Naive B cell (primary cell): Measurements from ENCODE around the gene PASD1. TPM values are rescaled to one million over a fixed set of nuclear protein-coding genes. Genes with fewer than 3 reads are reported as not detected.

Experiments
- ATAC-seq, 2 donors: fragments of 150-1000 bp; cut with Tn5 transposase; 2 replicates each; pipeline ENCODE4 v1.10.0; 2021; ENCODE audit warnings: low read depth in 2 of 2, mild to moderate bottlenecking in 2 of 2, moderate library complexity in 2 of 2
- DNase-seq: peaks from one replicate; pipeline ENCODE4 v3.0.0; 2022
- H3K27ac Mint-ChIP-seq, 6 donors: one replicate each; pipeline ENCODE4 v1.8.0; 2020 to 2022; ENCODE audit warnings: mild to moderate bottlenecking in 6 of 6, mixed read lengths in 6 of 6, moderate library complexity in 5 of 6, inconsistent platforms in 2 of 6
- H3K27me3 Mint-ChIP-seq, 3 donors: one replicate each; pipeline ENCODE4 v1.8.0; 2021 to 2022; ENCODE audit warnings: mixed read lengths in 3 of 3, mild to moderate bottlenecking in 1 of 3
- H3K36me3 Mint-ChIP-seq, 2 donors: one replicate each; pipeline ENCODE4 v1.8.0; 2020 to 2022; ENCODE audit warnings: mixed read lengths in 2 of 2, inconsistent platforms in 1 of 2, mild to moderate bottlenecking in 1 of 2
- H3K4me1 Mint-ChIP-seq, 3 donors: one replicate each; pipeline ENCODE4 v1.8.0; 2020 to 2022; ENCODE audit warnings: mixed read lengths in 3 of 3, inconsistent platforms in 1 of 3, mild to moderate bottlenecking in 1 of 3, moderate library complexity in 1 of 3
- H3K4me3 Mint-ChIP-seq, 8 donors: one replicate each; pipeline ENCODE4 v1.8.0; 2020 to 2022; ENCODE audit warnings: mild to moderate bottlenecking in 8 of 8, mixed read lengths in 8 of 8, moderate library complexity in 8 of 8, inconsistent platforms in 2 of 8
- H3K9me3 Mint-ChIP-seq, 7 donors: one replicate each; pipeline ENCODE4 v1.8.0; 2020 to 2022; ENCODE audit warnings: mixed read lengths in 7 of 7, mild to moderate bottlenecking in 5 of 7, inconsistent platforms in 2 of 7, moderate library complexity in 1 of 7
- polyA plus RNA-seq, 6 donors: library from polyadenylated mRNA; unstranded; fragments of 300-500 nt; fragmentation: Illumina TruSeq; gene quantifications; one replicate each; pipeline ENCODE4 v1.2.3, GENCODE V29; 2021; ENCODE audit warnings: low read depth in 6 of 6

PASD1 gene
- polyA plus RNA-seq, 6 donors from 2014 or later: not detected

DNA sequence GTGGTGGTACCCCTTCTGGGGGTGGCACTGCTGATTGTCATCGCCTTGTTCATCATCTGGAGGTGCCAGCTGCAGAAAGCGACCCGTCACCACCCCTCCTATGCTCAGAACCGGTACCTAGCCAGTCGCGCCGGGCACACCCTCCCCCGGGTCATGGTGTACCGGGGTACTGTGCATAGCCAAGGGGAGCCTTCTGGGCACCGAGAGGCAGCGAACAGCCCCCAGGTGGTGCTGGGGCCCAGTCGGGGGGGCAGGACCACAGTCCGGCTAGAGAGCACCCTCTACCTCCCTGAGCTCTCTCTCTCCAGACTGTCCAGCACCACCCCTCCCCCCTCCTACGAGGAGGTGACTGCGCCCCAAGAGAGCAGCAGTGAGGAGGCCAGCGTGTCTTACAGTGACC lies 137.1 kb downstream of the PASD1 start:
- Mint-ChIP-seq H3K36me3 (no peaks in the 10 kb centered on the region), H3K4me3 (no peak overlapping the region), H3K27ac (no peak overlapping the region), H3K9me3 (peaks cover 0 to 2% (median 0%) of the 10 kb centered on the region in 7 donors), H3K27me3 (peaks cover 6 to 12% (median 8%) of the 10 kb centered on the region in 3 donors), H3K4me1 (no peaks in the 10 kb centered on the region)
- ATAC-seq (no peak), DNase-seq (no peak)

DNA sequence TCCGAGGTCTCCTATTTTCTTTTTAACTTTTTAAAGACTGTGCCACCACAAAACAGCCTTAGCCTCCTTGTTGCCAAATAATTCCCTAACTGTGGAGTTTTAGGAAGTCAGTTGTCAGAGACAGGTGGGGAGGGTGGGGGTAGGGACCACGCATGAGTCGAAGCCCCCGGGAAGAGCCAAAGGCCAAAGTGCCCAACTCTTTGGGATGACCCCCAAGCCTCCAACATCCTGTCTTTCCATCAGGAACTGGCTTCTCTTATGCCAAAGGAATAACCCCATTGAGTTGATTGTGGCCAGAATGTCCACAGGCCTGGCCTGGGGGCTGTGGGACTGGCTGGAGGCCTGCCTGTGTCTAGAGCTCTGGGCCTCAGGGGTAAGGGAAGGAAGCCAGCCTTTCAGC lies 137.6 kb downstream of the PASD1 start:
- Mint-ChIP-seq H3K9me3 (peaks cover 0 to 2% (median 0%) of the 10 kb centered on the region in 7 donors), H3K4me1 (no peaks in the 10 kb centered on the region), H3K27ac (no peak overlapping the region), H3K27me3 (peaks cover 1 to 15% (median 3%) of the 10 kb centered on the region in 3 donors), H3K4me3 (no peak overlapping the region), H3K36me3 (no peaks in the 10 kb centered on the region)
- no peak for ATAC-seq
- no peak for DNase-seq

DNA sequence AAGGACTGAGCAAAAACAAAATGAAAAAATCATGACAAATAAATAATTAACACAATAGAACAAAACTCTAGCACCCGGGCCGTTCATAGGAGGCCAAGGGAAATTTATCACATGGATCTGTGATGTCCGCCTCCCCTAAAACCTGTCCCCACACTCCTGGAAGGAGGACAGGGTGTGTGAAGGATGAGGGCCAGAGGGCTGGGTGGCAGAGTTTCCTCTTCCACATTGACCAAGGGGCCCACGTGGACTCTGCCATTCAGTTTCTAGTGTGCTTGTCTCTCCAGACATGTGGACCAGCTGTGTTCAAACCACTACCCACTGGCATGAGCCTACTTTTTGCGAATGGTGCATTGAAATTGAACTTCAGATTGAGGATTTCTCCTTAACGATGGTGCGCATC lies 138.1 kb downstream of the PASD1 start:
- Mint-ChIP-seq H3K4me3 (no peak overlapping the region), H3K36me3 (no peaks in the 10 kb centered on the region), H3K27ac (no peak overlapping the region), H3K27me3 (peaks cover 0 to 12% (median 0%) of the 10 kb centered on the region in 3 donors), H3K4me1 (no peaks in the 10 kb centered on the region), H3K9me3 (peaks cover 0 to 2% (median 0%) of the 10 kb centered on the region in 7 donors)
- DNase-seq (no peak), ATAC-seq (no peak)

DNA sequence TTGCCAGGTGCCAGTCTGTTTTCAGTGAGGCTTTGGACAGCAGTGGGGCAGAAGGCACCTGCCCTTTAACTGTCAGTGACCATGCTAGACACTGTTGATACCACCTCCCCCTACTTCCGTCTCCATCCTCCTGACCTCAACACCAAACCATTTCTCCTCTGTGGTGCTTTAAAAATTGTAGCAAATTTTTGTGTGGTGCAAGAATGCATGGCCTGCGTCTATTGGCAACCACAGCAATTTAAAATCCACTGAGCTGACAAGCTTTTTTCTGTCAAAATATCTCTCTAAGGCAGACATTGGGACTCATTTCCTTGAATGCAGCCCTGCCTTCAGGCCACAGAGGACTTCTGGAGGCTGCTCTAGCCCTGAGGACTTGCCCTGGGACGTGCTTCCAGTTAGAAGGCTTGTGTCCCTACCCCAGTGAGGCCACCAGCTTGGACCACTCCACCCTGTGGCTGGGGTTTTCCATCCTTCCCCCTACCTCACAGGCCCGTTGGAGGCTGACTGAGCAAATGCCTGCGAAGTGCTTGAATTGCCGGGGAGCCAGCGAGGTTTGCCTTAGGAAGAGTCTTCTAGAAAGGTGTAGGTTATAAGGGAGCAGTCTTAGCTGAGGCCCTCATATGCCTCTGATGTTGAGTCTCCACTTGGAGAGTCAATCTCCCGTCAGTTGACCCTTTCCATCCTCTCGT lies 138.7 kb downstream of the PASD1 start:
- H3K27ac Mint-ChIP-seq: no peak overlapping the region
- H3K4me3 Mint-ChIP-seq: no peak overlapping the region
- no peaks in the 10 kb centered on the region for H3K4me1 Mint-ChIP-seq
- DNase-seq: no peak
- no peak for ATAC-seq
- H3K9me3 Mint-ChIP-seq: peaks cover 0 to 2% (median 0%) of the 10 kb centered on the region in 7 donors
- no peaks in the 10 kb centered on the region for H3K36me3 Mint-ChIP-seq
- H3K27me3 Mint-ChIP-seq: peaks cover 0 to 10% (median 0%) of the 10 kb centered on the region in 3 donors

DNA sequence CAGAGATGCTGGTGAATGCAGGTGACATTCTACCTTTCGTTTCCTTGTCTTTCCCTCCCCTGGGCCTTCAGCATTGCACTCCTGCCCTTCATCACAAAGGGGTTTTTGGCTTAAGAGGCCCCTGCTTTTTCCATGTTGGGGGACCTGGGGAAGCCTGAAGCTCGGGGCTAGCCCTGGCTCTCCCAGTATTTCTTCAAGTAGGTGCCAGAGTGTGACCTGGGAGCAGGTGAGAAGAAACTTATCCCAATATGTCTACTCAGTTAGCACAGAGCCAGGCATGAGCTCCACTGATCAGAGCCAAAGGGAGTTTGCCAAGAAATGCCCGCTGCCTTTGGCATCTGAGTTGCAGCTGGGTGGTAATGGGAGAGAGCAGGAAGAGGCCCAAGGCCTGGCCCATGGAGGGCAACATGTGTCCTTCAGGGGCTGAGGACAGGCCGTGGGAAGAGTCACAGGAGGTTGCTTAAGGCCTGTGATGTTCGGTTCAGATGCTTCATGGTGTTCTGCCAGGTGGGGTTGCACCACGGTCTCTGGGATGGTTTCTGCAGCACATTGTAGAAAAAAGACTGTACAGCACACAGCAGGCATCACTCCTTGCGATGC lies 139.4 kb downstream of the PASD1 start:
- Mint-ChIP-seq H3K4me3 (no peak overlapping the region), H3K27me3 (peaks cover 0 to 6% (median 0%) of the 10 kb centered on the region in 3 donors), H3K4me1 (no peaks in the 10 kb centered on the region), H3K9me3 (peaks cover 0 to 2% (median 0%) of the 10 kb centered on the region in 7 donors), H3K27ac (peak overlapping the region in 1 of 6 donors; percentile 38), H3K36me3 (no peaks in the 10 kb centered on the region)
- DNase-seq (no peak), ATAC-seq (no peak)

DNA sequence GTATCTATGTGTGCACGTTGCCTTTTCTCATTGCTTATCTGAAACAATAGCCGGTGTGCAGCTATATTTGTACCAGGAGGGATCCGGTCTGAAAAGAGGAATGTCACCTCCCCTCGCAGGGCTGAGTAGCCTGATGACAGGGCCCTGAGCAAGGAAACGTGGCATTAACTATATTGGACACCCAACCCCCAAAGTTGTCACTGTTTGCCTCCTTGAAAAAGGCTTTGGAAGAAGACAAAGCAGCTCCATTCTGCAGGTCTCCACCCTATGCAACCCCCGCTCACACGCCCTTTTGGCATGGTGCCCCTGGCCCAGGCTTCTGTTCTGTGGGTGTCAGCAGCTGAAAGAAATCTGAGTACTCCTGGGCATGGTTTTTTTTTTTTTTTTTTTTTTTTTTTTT lies 140.0 kb downstream of the PASD1 start:
- no peak overlapping the region for H3K4me3 Mint-ChIP-seq
- no peaks in the 10 kb centered on the region for H3K4me1 Mint-ChIP-seq
- no peak overlapping the region for H3K27ac Mint-ChIP-seq
- no peaks in the 10 kb centered on the region for H3K36me3 Mint-ChIP-seq
- DNase-seq (no peak), ATAC-seq (no peak)
- H3K9me3 Mint-ChIP-seq: peaks cover 0 to 2% (median 0%) of the 10 kb centered on the region in 7 donors
- H3K27me3 Mint-ChIP-seq: peaks cover 0 to 4% (median 0%) of the 10 kb centered on the region in 3 donors

DNA sequence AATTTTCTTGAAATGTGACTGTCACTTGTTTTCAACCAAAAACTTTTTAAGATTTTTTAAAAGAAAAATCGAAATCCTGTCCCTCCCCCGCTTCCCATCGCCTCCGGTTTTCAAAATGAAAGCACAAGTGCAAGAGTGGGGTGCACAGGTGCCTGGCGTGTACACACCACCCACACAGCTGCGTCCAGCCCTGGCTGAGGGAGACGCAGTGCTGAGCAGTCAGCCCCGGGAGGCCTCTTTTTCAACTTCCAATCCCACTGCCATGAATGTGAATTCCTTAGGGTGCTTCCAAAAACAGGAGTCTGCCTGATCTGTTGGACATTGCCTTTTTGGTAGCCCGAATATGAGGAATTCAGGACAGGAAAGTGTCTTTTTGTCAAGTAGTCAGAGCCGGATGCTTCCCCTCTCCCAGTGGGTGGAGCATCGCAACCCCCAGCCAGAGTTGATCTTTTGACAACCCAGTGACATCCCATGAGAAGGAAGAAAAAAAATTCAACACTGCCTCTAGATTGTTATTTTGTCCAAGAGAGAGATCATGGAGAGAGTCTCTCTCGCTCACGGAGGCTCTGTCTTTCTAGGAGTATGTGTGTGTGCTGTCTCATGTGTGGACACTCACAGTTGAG lies 140.7 kb downstream of the PASD1 start:
- H3K27me3 Mint-ChIP-seq: peaks cover 0 to 4% (median 0%) of the 10 kb centered on the region in 3 donors
- ATAC-seq: no peak
- DNase-seq: no peak
- H3K4me1 Mint-ChIP-seq: no peaks in the 10 kb centered on the region
- H3K4me3 Mint-ChIP-seq: no peak overlapping the region
- no peaks in the 10 kb centered on the region for H3K36me3 Mint-ChIP-seq
- H3K27ac Mint-ChIP-seq: no peak overlapping the region
- peaks cover 0 to 2% (median 0%) of the 10 kb centered on the region in 7 donors for H3K9me3 Mint-ChIP-seq

DNA sequence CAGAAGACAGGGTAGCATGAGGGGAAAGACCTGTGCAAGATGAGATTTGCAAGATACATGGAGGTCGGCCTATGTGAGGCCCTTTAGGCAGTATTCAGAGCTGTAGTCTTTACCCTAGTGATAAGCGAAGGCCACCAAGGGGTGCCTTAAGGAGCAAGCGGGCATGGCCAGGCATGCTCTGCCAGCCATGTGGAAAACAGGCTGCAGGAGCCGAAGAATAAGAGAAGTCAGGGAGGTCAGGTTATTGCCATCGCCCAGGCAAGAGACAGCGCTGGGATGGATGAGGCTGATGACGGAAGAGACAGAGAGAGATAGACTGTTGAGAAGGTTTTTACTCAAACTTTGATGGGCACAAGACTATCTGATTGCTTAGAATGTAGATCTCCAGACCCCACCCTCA lies 145.3 kb downstream of the PASD1 start:
- Mint-ChIP-seq H3K9me3 (no peaks in the 10 kb centered on the region), H3K27me3 (peaks cover 0 to 4% (median 0%) of the 10 kb centered on the region in 3 donors), H3K4me3 (no peak overlapping the region), H3K4me1 (no peaks in the 10 kb centered on the region), H3K36me3 (no peaks in the 10 kb centered on the region), H3K27ac (no peak overlapping the region)
- no peak for ATAC-seq
- no peak for DNase-seq

DNA sequence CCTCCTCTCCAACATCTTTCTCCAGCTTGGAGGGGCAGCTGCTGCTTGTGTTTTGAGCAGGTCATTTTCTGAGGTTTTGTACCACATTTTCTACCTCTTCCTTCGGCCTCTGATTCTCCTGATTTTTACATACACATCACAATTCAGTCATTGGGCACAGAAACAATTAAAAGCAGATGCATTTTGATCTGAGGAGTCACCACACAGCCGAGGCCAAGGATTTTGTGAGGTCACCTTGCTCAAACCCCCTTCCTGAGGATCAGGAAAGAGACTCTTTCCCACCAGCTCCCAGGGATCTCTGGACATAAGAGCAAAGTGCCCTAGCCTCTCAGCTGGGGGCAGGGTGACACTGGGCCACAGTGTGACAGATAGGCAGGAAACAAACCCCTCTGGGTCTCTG lies 147.0 kb downstream of the PASD1 start:
- DNase-seq (no peak), ATAC-seq (no peak)
- Mint-ChIP-seq H3K27ac (no peak overlapping the region), H3K4me1 (no peaks in the 10 kb centered on the region), H3K9me3 (no peaks in the 10 kb centered on the region), H3K27me3 (peaks cover 0 to 4% (median 0%) of the 10 kb centered on the region in 3 donors), H3K4me3 (no peak overlapping the region), H3K36me3 (no peaks in the 10 kb centered on the region)

DNA sequence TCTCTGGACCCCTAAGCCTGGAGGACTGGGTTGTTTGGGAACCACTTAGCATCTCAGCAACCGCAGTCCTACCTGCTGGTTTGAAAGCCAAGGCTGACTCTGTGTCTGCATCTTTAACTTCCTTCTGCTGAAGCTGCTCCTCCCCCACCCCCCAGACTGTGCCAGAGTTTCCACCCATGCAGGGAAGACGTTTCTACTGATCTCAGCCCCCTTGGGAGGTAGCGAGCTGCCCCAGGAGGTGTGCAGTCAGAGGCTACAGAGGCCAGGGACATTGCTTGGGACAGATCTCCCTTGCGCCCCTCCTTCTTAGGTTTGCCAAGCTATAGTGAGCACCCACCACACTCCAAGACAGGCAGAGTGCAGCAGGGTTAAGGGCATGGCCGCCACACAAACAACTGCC lies 147.7 kb downstream of the PASD1 start:
- H3K9me3 Mint-ChIP-seq: no peaks in the 10 kb centered on the region
- DNase-seq (no peak), ATAC-seq (no peak)
- no peaks in the 10 kb centered on the region for H3K27me3 Mint-ChIP-seq
- H3K36me3 Mint-ChIP-seq: no peaks in the 10 kb centered on the region
- no peaks in the 10 kb centered on the region for H3K4me1 Mint-ChIP-seq
- H3K4me3 Mint-ChIP-seq: no peak overlapping the region
- no peak overlapping the region for H3K27ac Mint-ChIP-seq

DNA sequence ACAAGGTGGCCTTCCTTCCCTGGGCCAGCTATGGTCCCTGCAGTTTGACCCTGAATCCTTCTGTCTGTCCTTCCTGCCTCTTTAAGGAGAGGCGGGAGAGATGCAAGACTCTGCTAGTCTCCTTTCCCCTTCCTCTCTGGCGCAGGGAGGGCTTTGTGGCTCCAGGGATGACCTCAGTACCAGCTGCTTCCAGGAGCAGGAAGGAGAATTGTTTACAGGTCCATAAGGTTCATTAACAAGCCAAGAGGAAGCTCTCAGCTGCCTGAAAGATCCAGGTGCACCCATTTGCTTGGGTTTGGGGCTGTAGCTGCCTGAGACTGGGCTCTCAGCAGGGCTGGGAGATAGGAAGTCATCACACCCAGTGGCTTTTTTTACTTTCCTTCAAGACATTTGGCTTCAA lies 148.3 kb downstream of the PASD1 start:
- H3K27ac Mint-ChIP-seq: no peak overlapping the region
- ATAC-seq: no peak
- H3K9me3 Mint-ChIP-seq: no peaks in the 10 kb centered on the region
- H3K36me3 Mint-ChIP-seq: no peaks in the 10 kb centered on the region
- H3K4me1 Mint-ChIP-seq: no peaks in the 10 kb centered on the region
- DNase-seq: no peak
- peaks cover 0 to 5% (median 0%) of the 10 kb centered on the region in 3 donors for H3K27me3 Mint-ChIP-seq
- H3K4me3 Mint-ChIP-seq: no peak overlapping the region

DNA sequence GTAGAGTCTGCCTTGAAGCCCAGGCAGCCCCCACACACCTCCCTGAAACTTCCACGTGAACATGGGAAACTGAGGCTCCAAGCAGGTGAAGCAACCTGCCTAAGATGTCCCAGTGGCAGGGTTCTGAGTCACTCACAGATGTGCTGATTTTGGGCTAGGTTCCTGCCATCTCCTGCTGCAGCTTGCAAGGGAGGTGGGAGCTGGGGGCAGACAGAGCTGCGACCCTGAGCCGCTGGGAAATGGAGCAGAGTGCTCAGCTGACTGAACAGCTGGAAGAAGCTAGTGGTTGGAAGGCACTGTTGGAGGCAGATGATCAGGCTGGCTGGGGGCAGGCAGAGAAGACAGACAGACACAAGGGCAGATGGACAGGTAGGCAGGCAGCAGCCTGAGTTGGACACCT lies 148.8 kb downstream of the PASD1 start:
- H3K4me3 Mint-ChIP-seq: no peak overlapping the region
- H3K36me3 Mint-ChIP-seq: no peaks in the 10 kb centered on the region
- H3K4me1 Mint-ChIP-seq: no peaks in the 10 kb centered on the region
- no peaks in the 10 kb centered on the region for H3K9me3 Mint-ChIP-seq
- no peak for DNase-seq
- H3K27me3 Mint-ChIP-seq: peaks cover 0 to 10% (median 0%) of the 10 kb centered on the region in 3 donors
- no peak overlapping the region for H3K27ac Mint-ChIP-seq
- no peak for ATAC-seq

DNA sequence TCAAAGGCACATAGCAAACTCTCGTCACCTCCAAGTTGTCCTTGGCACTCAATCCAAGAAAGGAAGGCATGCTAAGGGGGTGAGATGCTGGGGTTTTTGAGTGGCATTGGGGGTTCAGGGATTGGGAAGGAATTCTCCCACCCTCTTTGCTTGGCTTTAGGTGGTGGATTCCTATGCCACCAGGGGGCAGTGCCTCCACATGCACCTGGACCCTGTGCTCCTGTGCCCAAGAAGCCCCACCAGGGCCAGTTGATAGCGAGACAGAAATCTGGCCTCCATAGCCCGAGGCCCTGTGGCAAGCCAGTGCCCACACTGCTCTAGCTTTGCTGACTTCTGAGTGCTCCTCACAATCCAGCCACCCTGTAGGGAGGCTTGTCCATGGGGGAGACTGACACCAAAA lies 150.4 kb downstream of the PASD1 start:
- Mint-ChIP-seq H3K36me3 (no peaks in the 10 kb centered on the region), H3K27ac (peak overlapping the region in 1 of 6 donors; percentile 40), H3K4me3 (no peak overlapping the region), H3K27me3 (peaks cover 0 to 10% (median 0%) of the 10 kb centered on the region in 3 donors), H3K4me1 (no peaks in the 10 kb centered on the region), H3K9me3 (no peaks in the 10 kb centered on the region)
- ATAC-seq (no peak), DNase-seq (no peak)

DNA sequence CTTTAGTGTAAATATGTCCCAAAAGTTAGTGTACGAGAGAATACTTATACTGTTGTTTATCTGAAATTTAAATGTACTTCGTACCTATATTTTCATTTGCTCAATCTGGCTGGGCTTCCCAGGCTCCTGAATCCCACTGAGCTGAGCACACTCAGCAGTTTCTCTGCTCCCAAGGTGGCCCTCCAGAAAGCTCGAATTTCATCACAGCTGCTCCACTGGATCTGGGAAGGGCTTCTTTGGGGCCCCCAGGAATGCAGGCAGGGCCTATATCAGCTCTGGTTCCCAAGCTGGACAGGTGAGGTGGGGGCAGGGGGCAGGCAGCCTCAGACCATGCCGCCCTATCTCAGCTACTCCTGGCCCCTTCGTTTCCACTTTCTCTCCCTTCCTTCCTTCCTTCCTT lies 150.9 kb downstream of the PASD1 start:
- ATAC-seq (no peak), DNase-seq (no peak)
- Mint-ChIP-seq H3K4me1 (no peaks in the 10 kb centered on the region), H3K27ac (no peak overlapping the region), H3K27me3 (peaks cover 0 to 10% (median 0%) of the 10 kb centered on the region in 3 donors), H3K36me3 (no peaks in the 10 kb centered on the region), H3K4me3 (no peak overlapping the region), H3K9me3 (no peaks in the 10 kb centered on the region)
